Tibial artery (tissue), 4 donors: Measurements from ENCODE around the gene MMAA.

Experiments
- DNase-seq, 2 donors: peaks; one replicate each; pipeline ENCODE4 v3.0.0-alpha.2; 2019
- H3K27ac ChIP-seq, 2 donors: fragments of 200-600 bp; sonication (generic) in 1 of 2; 1 replicate in 1 of 2; 2 replicates in 1 of 2; pipeline ENCODE4 v1.5.1; 2018 to 2019; ENCODE audit warnings: mild to moderate bottlenecking in 1 of 2
- H3K27me3 ChIP-seq, 2 donors: fragments of 200-600 bp; sonication (generic) in 1 of 2; one replicate each; pipeline versions ENCODE4 v1.5.1 to v1.6.0; 2016 to 2019
- H3K36me3 ChIP-seq, 3 donors: fragments of 200-600 bp; sonication (generic) in 2 of 3; one replicate each; pipeline ENCODE4 v1.5.1; 2016 to 2019; ENCODE audit warnings: mild to moderate bottlenecking in 2 of 3
- H3K4me1 ChIP-seq, 4 donors: fragments of 200-600 bp; sonication (generic) in 2 of 4; 1 replicate in 3 of 4; 2 replicates in 1 of 4; pipeline ENCODE4 v1.5.1; 2016 to 2019
- H3K4me3 ChIP-seq, 2 donors: fragments of 200-600 bp; sonication (generic) in 1 of 2; 1 replicate in 1 of 2; 2 replicates in 1 of 2; pipeline ENCODE4 v1.5.1; 2018 to 2019; ENCODE audit warnings: mild to moderate bottlenecking in 2 of 2
- H3K9me3 ChIP-seq, 3 donors: fragments of 200-600 bp; sonication (generic) in 1 of 3; one replicate each; pipeline ENCODE4 v1.5.1; 2016 to 2019
- CTCF ChIP-seq, 2 experiments: fragments of 200-600 bp in 1 of 2; fragments of 450-650 bp in 1 of 2; IDR thresholded peaks; one replicate each; pipeline ENCODE4 v1.5.1; 2017 to 2019; ENCODE audit warnings: antibody characterized with exemption in 2 of 2, mild to moderate bottlenecking in 1 of 2, moderate library complexity in 1 of 2
- intact Hi-C: fragments of 100-400 bp; cut with DNase I; formaldehyde crosslinking; loops from one replicate; pipeline ENCODE4 v1.15.0; 2023; ENCODE audit warnings: low total_unique reads

Gene MMAA

GRCh38 chr4:145643295-145643694 lies 24.1 kb downstream of the MMAA start:
- TF ChIP-seq CTCF (IDR thresholded peaks at IDR 0.05) = no peak
- no peak overlapping the region for H3K4me3 ChIP-seq
- H3K36me3 ChIP-seq = peaks cover 0 to 19% (median 12%) of the 10 kb centered on the region in 3 donors
- no peak overlapping the region for H3K27ac ChIP-seq
- H3K9me3 ChIP-seq = no peaks in the 10 kb centered on the region
- no peak for DNase-seq
- intact Hi-C loops = no loop called here
- H3K27me3 ChIP-seq = no peaks in the 10 kb centered on the region
- peaks cover 0 to 16% (median 3%) of the 10 kb centered on the region in 4 donors for H3K4me1 ChIP-seq

GRCh38 chr4:145644699-145645098 lies 25.5 kb downstream of the MMAA start:
- intact Hi-C loops = no loop called here
- Histone ChIP-seq H3K4me3 (no peak overlapping the region), H3K27me3 (no peaks in the 10 kb centered on the region), H3K9me3 (no peaks in the 10 kb centered on the region), H3K27ac (no peak overlapping the region), H3K4me1 (peaks cover 0 to 13% (median 3%) of the 10 kb centered on the region in 4 donors), H3K36me3 (peaks cover 0 to 15% (median 12%) of the 10 kb centered on the region in 3 donors)
- no peak for DNase-seq
- no peak for TF ChIP-seq CTCF (IDR thresholded peaks at IDR 0.05)

- no peak for DNase-seq
- no peak overlapping the region for H3K4me3 ChIP-seq
- peaks cover 40 to 41% (median 40%) of the 10 kb centered on the region in 3 donors for H3K36me3 ChIP-seq
- no peak for TF ChIP-seq CTCF (IDR thresholded peaks at IDR 0.05)
- intact Hi-C loops = no loop called here
- no peaks in the 10 kb centered on the region for H3K4me1 ChIP-seq
- no peak overlapping the region for H3K27ac ChIP-seq
- no peaks in the 10 kb centered on the region for H3K27me3 ChIP-seq
- no peaks in the 10 kb centered on the region for H3K9me3 ChIP-seq
Observed at GRCh38 chr4:145656156-145656555, 37.0 kb downstream of the MMAA start.

- intact Hi-C loops = no loop called here
- H3K27me3 ChIP-seq = no peaks in the 10 kb centered on the region
- peaks cover 12 to 23% (median 17%) of the 10 kb centered on the region in 3 donors for H3K36me3 ChIP-seq
- no peak for DNase-seq
- H3K9me3 ChIP-seq = no peaks in the 10 kb centered on the region
- H3K4me1 ChIP-seq = no peaks in the 10 kb centered on the region
- TF ChIP-seq CTCF (IDR thresholded peaks at IDR 0.05) = no peak
- H3K27ac ChIP-seq = no peak overlapping the region
- no peak overlapping the region for H3K4me3 ChIP-seq
Observed at GRCh38 chr4:145660064-145660463, 40.9 kb downstream of the MMAA start.

- Histone ChIP-seq H3K27me3 (no peaks in the 10 kb centered on the region), H3K4me1 (no peaks in the 10 kb centered on the region), H3K36me3 (peaks cover 0 to under 1% (median 0%) of the 10 kb centered on the region in 3 donors), H3K4me3 (no peak overlapping the region), H3K9me3 (no peaks in the 10 kb centered on the region), H3K27ac (no peak overlapping the region)
- intact Hi-C loops = no loop called here
- no peak for DNase-seq
- TF ChIP-seq CTCF (IDR thresholded peaks at IDR 0.05) = no peak
Observed at GRCh38 chr4:145663194-145663593, 44.0 kb downstream of the MMAA start.

GRCh38 chr4:145665773-145666172 lies 46.6 kb downstream of the MMAA start:
- no peaks in the 10 kb centered on the region for H3K36me3 ChIP-seq
- H3K27ac ChIP-seq = no peak overlapping the region
- no peak overlapping the region for H3K4me3 ChIP-seq
- H3K27me3 ChIP-seq = no peaks in the 10 kb centered on the region
- H3K4me1 ChIP-seq = no peaks in the 10 kb centered on the region
- no peak for DNase-seq
- no peak for TF ChIP-seq CTCF (IDR thresholded peaks at IDR 0.05)
- H3K9me3 ChIP-seq = no peaks in the 10 kb centered on the region
- intact Hi-C loops = no loop called here
